ENCODE results near the gene CDK16.

Gene CDK16

DNA sequence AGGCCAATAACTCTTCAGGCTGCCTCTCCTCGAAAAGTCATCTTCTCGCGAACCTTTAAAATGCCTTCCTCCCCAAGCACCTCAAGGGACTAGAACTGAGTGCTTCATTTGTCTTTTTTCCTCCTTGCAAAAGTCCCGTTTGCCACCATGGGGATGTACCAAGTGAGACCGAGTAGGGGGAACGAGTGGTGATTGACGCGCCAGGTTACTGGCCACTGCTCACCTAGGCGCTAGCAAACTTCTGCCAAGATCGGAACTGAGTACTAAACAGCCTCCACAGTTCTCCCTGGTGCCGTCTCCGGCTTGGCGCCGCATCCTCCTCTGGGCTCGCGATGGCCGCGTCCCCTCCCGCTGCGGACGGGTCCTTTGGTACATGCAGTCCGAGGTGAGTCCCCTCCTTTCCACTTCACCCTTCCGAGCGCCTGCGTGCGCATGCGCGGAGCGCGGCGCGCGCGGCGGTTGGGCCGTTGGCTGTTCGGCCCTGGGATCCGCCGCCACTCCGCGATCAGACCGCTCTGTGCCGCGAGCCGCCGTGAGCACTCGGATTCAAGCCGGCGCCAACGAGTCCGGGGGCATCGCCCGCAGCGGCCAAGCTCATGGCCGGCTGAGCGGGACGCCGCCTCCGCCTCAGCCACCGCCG is at the start of gene CDK16:
CDK16 (plus strand) TSS at position 402 of the 640 bp plus-strand sequence. CDS start 4,877 bp downstream, outside the sequence.
- TF ChIP-seq, protein P1, sequence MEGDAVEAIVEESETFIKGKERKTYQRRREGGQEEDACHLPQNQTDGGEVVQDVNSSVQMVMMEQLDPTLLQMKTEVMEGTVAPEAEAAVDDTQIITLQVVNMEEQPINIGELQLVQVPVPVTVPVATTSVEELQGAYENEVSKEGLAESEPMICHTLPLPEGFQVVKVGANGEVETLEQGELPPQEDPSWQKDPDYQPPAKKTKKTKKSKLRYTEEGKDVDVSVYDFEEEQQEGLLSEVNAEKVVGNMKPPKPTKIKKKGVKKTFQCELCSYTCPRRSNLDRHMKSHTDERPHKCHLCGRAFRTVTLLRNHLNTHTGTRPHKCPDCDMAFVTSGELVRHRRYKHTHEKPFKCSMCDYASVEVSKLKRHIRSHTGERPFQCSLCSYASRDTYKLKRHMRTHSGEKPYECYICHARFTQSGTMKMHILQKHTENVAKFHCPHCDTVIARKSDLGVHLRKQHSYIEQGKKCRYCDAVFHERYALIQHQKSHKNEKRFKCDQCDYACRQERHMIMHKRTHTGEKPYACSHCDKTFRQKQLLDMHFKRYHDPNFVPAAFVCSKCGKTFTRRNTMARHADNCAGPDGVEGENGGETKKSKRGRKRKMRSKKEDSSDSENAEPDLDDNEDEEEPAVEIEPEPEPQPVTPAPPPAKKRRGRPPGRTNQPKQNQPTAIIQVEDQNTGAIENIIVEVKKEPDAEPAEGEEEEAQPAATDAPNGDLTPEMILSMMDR (IDR thresholded peaks at IDR 0.05; ENCODE audit: low read depth, low read length), result no peak
- peak within 1 kb of the TSS; percentile 77 for H3K4me3 ChIP-seq (ENCODE audit: low read depth, low read length)

DNA sequence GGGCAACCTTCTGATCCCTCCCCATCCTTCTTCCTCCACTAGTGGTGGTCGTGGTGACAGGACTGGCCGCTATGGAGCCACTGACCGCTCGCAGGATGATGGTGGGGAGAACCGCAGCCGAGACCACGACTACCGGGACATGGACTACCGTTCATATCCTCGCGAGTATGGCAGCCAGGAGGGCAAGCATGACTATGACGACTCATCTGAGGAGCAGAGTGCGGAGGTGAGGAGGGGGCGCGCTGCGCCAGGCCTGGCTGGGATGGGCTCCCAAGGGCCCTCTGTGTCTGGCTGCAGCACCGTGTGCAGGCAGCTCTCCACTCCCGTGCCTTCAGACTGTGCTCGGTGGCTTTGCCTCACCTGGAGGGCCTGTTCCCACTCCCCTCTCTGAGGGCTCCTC is 49.2 kb upstream of the CDK16 start:
- H3K4me3 ChIP-seq (ENCODE audit: low read depth, low read length), result no peak overlapping the region
- TF ChIP-seq, protein P1 (IDR thresholded peaks at IDR 0.05; ENCODE audit: low read depth, low read length), result no peak

DNA sequence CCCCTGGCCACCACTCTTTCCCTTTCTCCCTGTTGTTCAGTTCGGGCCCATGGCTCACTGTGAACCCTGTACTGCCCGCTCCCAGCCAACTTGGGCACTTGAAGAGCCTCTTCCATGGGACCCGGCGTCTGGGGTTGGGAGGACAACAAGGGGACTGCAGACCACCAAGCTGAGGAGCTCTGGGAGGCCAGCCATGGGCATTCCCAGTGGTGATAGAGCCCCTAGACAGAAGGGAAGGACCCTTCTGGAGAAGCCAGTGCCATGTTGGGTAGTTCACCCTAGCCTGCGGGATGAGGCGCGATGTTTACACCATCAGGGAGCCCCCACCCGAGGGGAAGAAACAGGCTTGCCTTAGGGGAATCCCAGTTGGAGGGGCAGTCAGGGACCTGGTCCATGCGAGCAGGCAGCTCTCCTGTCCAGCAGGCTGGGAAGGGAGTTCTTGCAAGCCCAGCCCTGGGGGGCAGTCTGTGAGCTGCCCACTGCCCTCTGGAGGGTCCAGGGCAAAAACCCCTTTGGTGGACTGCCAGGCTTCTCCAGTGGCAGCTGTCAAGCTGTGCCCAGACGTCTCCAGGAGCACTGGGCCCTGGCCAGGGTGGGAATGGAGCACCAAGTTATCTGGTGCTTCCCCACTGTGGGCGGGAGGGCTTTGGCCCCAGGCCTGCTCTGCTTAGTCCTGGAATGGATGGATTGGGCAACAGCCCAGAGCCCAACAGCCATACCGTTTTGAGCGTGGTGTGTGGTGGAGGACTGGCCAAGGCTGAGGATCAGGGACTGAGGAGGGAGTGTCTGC is 48.6 kb upstream of the CDK16 start:
- TF ChIP-seq, protein P1 (IDR thresholded peaks at IDR 0.05; ENCODE audit: low read depth, low read length), result no peak
- no peak overlapping the region for H3K4me3 ChIP-seq (ENCODE audit: low read depth, low read length)

DNA sequence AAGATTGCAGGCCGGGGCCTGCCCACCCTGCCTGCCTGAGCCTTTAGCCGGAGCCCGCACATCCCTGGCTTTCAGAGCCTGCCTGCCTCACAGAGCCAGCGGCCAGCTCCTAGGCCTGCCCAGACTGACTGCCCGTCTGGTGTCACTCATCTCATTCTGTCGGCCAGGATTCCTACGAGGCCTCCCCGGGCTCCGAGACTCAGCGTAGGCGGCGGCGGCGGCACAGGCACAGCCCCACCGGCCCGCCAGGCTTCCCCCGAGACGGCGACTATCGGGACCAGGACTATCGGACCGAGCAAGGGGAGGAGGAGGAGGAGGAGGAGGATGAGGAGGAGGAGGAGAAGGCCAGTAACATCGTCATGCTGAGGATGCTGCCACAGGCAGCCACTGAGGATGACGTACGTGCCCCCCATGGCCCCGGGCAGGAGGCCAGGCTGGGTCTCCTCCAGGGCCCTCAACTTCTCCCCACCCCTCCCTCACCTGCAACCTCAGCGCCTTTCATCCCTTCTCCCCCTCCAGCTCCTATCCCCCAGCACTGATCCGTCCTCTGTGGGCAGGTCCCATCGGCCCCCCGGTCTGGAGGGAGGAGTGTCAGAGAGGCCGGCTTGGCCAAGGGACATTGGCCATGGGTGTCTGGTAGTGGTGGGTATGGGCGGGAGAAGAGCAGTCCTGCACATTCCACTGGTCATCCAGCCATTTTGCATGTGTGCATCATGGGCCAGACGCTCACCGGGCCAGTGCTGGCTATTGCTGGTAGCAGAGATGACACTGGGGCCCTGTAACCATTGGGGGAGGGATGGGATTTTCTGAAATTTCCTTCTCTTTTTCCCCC is 47.4 kb upstream of the CDK16 start:
- no peak overlapping the region for H3K4me3 ChIP-seq (ENCODE audit: low read depth, low read length)
- TF ChIP-seq, protein P1 (IDR thresholded peaks at IDR 0.05; ENCODE audit: low read depth, low read length), result no peak

DNA sequence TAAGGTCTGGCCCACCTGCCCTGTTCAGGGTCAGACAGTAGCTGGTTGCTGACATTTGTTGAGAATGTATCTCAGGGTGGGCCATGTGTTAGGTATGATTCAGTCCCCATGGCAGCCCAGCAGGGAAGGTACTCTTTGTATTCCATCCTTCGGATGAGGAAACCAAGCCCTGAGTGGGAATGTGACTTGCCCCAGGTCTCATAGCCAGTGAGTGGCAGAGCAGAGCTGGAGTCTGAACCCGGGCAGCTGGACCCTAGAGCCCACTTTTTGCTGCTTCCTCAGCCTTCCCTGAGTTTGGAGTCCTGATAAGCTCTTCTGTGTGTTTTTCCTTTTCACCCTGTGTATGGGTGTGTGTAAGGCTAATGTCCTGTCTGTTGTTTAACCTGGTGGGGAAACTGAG is 46.5 kb upstream of the CDK16 start:
- TF ChIP-seq, protein P1 (IDR thresholded peaks at IDR 0.05; ENCODE audit: low read depth, low read length), result no peak
- no peak overlapping the region for H3K4me3 ChIP-seq (ENCODE audit: low read depth, low read length)

DNA sequence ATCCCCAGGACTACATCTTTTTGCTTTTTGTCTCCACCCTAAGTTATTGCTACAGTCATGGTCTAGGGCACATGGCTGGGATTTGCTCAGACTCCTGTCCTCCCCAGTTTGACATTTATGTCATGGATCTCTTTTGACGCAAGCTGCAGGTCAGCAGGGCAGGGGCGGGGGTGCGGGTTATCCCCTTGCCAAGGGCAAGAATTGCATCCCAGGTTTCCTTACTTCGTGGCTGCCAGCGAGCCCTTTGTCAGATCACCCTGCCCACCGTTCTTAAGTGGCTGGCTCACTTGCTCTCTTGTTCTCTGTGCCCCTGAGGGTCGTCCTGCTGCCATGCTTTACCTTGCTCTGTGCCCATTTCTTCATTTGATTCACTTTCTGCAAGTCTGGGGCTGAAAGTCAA is 45.9 kb upstream of the CDK16 start:
- no peak overlapping the region for H3K4me3 ChIP-seq (ENCODE audit: low read depth, low read length)
- TF ChIP-seq, protein P1 (IDR thresholded peaks at IDR 0.05; ENCODE audit: low read depth, low read length), result no peak
